ENCODE data around the gene STRADB.
"Not testable (repeated sequence)": the region's sequence is repeated elsewhere in the genome, so short reads cannot be mapped to it uniquely, and the experiment has no call there.

The STRADB gene

GRCh38 chr2:201451292-201452057 is at the start of gene STRADB, which contains the start of gene TRAK2:
TSS of gene STRADB (plus strand) at chr2:201451740. CDS start at chr2:201454841, 3,101 bp downstream.
TSS of gene TRAK2 (minus strand) at chr2:201451458. CDS start at chr2:201420507, 30,951 bp downstream.
- peak; percentile 92 to 94 (median 94) for DNase-seq (ENCODE audit: low read depth in 2 of 3, low spot score in 1 of 3)

DNA sequence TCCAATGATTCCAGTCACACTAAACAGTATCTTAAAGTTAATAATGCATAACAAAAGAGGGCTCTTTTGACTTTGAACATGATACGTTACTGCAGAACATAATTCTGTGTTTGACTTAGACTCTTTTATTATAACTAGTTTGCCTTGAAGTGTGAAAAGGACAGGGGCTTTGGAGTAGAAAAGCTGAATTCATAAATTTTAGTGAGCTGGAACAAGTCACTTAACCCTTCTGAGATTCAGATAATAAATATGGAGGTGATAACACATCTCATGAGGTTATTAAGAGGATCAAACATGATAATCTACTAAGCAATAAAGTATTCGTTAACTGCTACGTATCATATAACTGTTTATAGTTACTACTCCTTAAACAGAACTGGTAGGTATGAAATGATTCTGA is 49.7 kb upstream of the STRADB start:
- DNase-seq (ENCODE audit: low read depth in 2 of 3, low spot score in 1 of 3), result no peak

DNA sequence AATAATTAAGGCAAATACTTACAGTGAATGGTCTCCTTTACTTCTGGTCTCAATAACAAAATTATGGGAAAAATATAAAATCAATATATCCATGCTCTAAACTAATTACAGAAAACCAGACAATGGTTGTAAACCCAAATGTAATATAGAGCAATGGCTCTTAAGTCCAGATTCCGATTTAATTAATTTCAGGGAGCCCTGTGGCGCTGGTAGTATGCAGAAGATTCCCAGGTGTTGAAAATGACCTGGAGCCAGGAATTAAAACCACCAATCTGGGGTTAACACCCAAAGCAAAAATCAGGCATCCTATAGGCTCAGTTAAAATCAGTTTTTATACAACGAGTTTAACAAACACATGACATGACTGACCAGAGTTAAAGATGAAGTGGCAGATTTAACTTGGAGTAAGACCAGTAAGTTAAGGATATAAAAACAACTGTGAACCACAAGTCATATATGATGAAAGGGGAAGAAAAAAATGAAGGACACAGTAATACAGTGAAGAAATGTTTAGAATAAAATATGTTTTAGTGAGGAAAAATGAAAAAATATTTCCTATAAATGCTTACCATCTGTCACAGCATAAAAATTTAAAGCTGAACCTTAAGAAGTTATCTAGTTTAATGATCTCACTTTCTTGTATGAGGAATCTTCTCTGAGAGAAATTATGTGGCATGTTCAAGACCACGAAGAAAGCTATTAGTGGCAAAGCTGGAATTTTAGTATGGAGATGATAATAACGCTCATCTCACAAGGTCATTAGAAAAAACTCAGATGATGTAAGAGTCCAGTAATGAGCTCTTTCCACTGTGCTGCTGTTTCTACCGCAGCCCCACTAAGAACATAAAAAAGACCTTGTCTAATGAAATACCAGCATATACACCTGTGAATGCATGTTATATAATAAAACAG is 48.6 kb upstream of the STRADB start:
- no peak for DNase-seq (ENCODE audit: low read depth in 2 of 3, low spot score in 1 of 3)

GRCh38 chr2:201403880-201404279 is 47.7 kb upstream of the STRADB start:
- no peak for DNase-seq (ENCODE audit: low read depth in 2 of 3, low spot score in 1 of 3)

DNA sequence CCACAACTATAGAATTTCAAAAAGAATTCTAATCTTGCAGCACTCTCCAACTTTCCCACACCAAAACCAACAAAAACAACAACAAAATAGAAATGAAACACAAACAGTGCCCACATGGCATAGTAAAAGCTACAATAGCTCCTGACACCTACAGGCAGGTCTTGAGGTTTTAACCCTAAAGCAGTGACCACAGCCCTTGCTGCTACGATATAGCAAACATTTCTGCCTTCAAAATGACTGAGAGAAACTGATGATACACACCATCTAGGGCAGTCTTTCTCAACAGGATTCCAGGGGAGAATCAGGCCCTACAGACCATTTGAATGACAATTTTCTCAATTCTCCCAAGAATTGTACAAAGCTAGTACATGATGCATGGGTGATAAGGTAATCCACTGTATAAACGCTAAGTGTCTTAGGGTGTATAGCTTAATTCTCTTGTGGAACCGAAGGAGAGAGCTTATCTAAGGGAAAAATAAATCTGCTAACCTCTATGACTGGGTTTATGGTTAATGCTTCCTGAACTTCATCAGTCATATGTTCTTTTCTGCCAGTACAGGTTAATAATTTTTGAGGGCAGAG is 46.8 kb upstream of the STRADB start:
- DNase-seq (ENCODE audit: low read depth in 2 of 3, low spot score in 1 of 3), result no peak

GRCh38 chr2:201406077-201406662 is 45.4 kb upstream of the STRADB start:
- no peak for DNase-seq (ENCODE audit: low read depth in 2 of 3, low spot score in 1 of 3)

- DNase-seq (ENCODE audit: low read depth in 2 of 3, low spot score in 1 of 3), result no peak
Observed at GRCh38 chr2:201407265-201407664, 44.3 kb upstream of the STRADB start.

DNA sequence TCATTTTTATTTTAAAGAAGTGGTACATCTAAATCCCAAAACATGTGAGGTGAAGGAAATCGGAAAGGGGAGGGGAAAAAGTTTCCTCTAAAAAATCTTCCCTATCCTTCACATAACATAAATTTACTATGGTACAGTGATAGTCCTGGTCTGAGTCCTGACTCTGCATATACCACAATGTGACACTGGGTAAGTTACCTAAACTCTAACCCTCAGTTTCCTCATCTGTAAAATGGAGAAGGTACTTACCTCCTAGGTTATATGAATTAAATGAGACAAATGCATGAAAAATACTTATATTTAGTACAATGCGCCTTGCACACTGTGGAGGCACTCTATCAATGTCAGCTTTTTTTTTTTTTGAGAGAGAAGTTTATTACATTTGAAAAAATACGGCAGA is 42.6 kb upstream of the STRADB start:
- no peak for DNase-seq (ENCODE audit: low read depth in 2 of 3, low spot score in 1 of 3)

DNA sequence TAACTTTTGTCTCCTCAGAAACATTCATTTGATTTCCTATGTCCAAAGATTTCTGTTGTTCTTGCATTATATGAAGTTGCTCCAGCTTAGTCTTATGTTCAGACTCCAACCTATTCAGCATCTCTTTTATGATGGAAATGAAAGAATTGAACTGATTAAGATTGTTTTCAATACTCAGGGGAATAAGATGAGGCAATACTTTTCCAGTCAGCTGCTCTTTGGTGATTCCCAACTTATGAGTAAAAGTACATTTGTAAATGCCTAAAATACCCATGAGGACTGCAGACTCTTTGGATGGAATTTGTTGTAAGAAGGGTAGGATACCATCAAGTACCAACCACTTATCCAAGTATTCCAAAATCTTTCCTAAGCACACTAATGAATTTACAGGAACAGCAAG is 40.1 kb upstream of the STRADB start:
- DNase-seq (ENCODE audit: low read depth in 2 of 3, low spot score in 1 of 3), result no peak

DNA sequence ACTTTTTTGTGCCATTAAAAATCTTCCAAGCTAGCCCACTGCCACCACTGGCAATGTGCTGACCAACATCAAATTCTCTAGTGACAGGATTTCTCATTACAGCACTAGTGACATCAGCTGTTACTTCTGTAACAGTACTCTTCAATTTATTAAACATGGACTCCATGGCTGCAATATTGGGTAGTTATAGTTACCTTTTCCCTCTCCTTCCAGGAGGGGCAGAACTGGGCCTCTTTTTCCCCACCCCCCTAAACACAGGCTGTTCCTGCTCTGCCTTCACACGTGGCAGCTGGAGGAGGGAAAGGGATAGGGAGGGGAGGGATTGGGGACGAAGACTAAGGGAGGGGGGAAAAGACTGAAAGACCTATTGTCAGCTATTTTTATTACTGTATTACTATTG is 38.4 kb upstream of the STRADB start:
- no peak for DNase-seq (ENCODE audit: low read depth in 2 of 3, low spot score in 1 of 3)

DNA sequence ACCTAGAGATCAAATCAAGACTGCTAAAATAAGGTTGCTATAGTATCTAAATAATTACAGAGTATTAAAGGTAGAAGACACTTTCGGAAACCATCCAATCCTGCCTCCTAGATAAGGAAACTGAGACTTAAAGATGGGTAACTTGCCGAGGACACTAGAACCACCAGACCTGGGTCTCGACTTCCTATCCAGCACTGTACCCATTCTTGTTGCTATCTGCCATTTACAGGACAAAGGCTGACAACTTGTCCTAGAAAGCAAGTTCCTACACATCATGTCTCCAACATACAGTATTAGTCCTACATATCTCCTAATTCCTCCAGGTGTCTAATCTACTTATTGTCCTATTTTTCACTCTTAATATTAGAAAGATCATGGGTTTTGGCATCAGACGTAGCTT is 38.0 kb upstream of the STRADB start:
- no peak for DNase-seq (ENCODE audit: low read depth in 2 of 3, low spot score in 1 of 3)

DNA sequence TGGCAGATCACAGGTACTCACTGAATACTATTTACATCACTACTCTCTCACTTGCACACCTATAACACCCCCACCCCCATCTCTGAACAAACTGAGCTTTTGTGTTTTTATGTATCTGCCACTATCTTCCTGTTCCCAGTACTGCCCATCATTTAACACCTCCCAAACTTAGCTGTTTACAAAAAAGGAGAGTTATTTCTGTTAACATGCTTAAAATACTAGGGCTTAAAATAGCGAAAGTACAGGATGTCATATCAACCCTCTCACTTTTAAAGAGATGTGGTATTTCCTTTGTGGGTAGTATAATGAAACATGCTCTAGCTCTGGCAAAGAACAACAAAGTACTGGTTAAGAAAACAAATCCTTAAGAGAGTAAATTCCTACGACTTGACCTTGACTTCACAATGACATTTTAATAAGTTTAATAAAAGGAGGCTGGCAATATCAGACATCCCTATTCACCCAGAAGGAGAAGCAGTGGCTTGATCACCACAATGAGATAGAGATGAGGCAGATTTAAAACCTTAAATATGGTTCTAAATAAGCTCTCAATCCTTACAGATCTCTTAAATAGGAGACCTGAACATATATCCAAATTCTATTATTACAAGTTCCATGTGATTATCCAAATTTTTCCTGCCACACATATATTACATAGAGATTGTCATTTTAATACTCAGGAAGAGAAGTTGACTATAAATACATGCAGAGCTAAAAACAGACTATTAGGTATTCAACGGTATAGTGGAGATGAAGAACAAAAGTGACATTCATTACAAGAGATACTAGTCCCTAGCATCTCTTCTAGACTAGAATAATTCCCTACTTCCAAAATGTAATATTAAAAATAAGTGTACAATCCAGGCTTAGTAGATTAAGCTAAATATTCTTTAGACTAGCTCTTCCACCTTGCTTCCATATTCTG is 37.2 kb upstream of the STRADB start:
- DNase-seq (ENCODE audit: low read depth in 2 of 3, low spot score in 1 of 3), result no peak

GRCh38 chr2:201415149-201415548 is 36.4 kb upstream of the STRADB start:
- DNase-seq (ENCODE audit: low read depth in 2 of 3, low spot score in 1 of 3), result no peak

DNA sequence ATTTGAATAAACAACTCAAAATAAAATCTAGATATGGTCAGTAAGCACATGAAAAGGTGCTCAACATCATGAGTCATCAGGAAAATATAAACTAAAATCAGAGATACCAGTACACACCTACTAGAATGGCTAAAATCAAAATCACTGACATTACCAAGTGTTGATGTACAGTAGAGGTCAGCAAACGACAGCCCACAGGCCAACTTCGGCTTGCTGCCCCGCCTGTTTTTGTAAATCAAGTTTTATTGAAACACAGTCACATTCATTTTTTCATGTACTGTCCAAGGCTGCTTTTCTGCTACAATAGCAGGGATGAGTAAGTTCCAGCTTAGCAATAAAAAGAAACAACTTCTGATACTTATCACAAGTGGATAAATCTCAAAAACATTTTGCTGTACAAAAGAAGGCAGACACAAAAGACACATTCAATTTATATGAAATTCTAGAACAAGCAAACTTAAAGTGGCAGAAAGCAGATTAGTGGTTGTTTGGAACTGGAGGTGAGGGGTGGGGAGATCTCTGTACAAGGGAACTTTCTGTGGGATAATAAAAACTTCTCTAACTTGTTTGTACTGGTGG is 32.4 kb upstream of the STRADB start:
- DNase-seq (ENCODE audit: low read depth in 2 of 3, low spot score in 1 of 3), result no peak

- no peak for DNase-seq (ENCODE audit: low read depth in 2 of 3, low spot score in 1 of 3)
Observed at GRCh38 chr2:201419986-201420385, 31.6 kb upstream of the STRADB start.

GRCh38 chr2:201420442-201421113 is 31.0 kb upstream of the STRADB start:
- no peak for DNase-seq (ENCODE audit: low read depth in 2 of 3, low spot score in 1 of 3)

GRCh38 chr2:201425952-201426351 is 25.6 kb upstream of the STRADB start:
- no peak for DNase-seq (ENCODE audit: low read depth in 2 of 3, low spot score in 1 of 3)

GRCh38 chr2:201428366-201428765 is 23.2 kb upstream of the STRADB start:
- DNase-seq (ENCODE audit: low read depth in 2 of 3, low spot score in 1 of 3), result not testable (repeated sequence)

DNA sequence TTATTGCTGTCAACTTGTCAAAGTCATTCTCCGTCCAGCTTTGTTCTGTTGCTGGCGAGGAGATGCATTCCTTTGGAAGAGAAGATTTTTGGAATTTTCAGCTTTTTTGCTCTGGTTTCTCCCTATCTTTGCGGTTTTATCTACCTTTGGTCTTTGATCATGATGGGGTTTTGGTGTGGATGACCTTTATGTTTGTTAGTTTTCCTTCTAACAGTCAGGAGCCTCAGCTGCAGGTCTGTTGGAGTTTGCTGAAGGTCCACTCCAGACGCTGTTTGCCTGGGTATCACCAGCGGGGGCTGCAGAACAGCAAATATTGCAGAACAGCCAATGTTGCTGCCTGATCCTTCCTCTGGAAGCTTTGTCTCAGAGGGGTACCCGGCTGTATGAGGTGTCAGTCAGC is 21.7 kb upstream of the STRADB start:
- DNase-seq (ENCODE audit: low read depth in 2 of 3, low spot score in 1 of 3), result not testable (repeated sequence)

All from stimulated activated CD4-positive, alpha-beta T cell treated with anti-CD3 and anti-CD28 coated beads, Interleukin-12 subunit alpha, Interleukin-12 subunit beta, amount 100 ng/mL, for 48 hours (primary cell).